SW 1271 (cell line): ENCODE data around the gene CTRL.
"Not testable (repeated sequence)": the region's sequence is repeated elsewhere in the genome, so short reads cannot be mapped to it uniquely, and the experiment has no call there.

Source experiments
- DNase-seq, 2 experiments: peaks; one replicate each; lab custom pipeline; 2025; lab: John Stamatoyannopoulos, UW

CTRL gene

GRCh38 chr16:67924140-67924906 is 7.3 kb downstream of the CTRL start:
- no peak for DNase-seq

- no peak for DNase-seq
These were observed 8.1 kb downstream of the CTRL start for GRCh38 chr16:67923414-67924116.

- DNase-seq, result no peak
These were observed 8.9 kb downstream of the CTRL start for GRCh38 chr16:67922740-67923139.

GRCh38 chr16:67922221-67922620 is 9.4 kb downstream of the CTRL start:
- no peak for DNase-seq

GRCh38 chr16:67919622-67920221 is 11.9 kb downstream of the CTRL start:
- DNase-seq, result no peak

- peak; percentile 77 to 78 for DNase-seq
These were observed 13.8 kb downstream of the CTRL start for GRCh38 chr16:67917852-67918236.

GRCh38 chr16:67917140-67917851 is 14.4 kb downstream of the CTRL start:
- no peak for DNase-seq

GRCh38 chr16:67915831-67916723 is 15.6 kb downstream of the CTRL start:
- DNase-seq, result no peak

- DNase-seq, result not testable (repeated sequence)
These were observed 16.2 kb downstream of the CTRL start for GRCh38 chr16:67915496-67915769.

GRCh38 chr16:67914758-67915495 is 16.7 kb downstream of the CTRL start:
- DNase-seq, result no peak

- DNase-seq, result no peak
These were observed 21.5 kb downstream of the CTRL start for GRCh38 chr16:67910158-67910557.

GRCh38 chr16:67909056-67909742 is 22.5 kb downstream of the CTRL start:
- DNase-seq, result no peak

- no peak for DNase-seq
These were observed 24.1 kb downstream of the CTRL start for GRCh38 chr16:67907397-67908180.

GRCh38 chr16:67902831-67903230 is 28.8 kb downstream of the CTRL start:
- no peak for DNase-seq

- DNase-seq, result no peak
These were observed 29.9 kb downstream of the CTRL start for GRCh38 chr16:67901734-67902133.

- DNase-seq, result no peak
These were observed 34.4 kb downstream of the CTRL start for GRCh38 chr16:67897231-67897630.

GRCh38 chr16:67893743-67894399 is 37.8 kb downstream of the CTRL start:
- DNase-seq, result peak in 1 of 2 experiments; percentile 25

GRCh38 chr16:67892899-67893742 is 38.5 kb downstream of the CTRL start, which contains the start of gene PSKH1:
PSKH1 (plus strand) TSS chr16:67893254; CDS start chr16:67908750, 15,496 bp downstream.
- DNase-seq, result peak; percentile 87 to 96
